Activated effector memory CD4-positive, alpha-beta T cell treated with anti-CD3 and anti-CD28 coated beads, Interleukin-2, amount 50 U/mL, for 16 hours (primary cell): ENCODE results near the gene QRFP.
"Not testable (repeated sequence)": the region's sequence is repeated elsewhere in the genome, so short reads cannot be mapped to it uniquely, and the experiment has no call there.

Experiments
- DNase-seq: peaks from one replicate; pipeline ENCODE4 v3.0.0-alpha.2; 2020

QRFP gene

GRCh38 chr9:130918826-130919558 is 22.4 kb upstream of the QRFP start:
- no peak for DNase-seq

- DNase-seq, result no peak
These were observed 21.7 kb upstream of the QRFP start for GRCh38 chr9:130918101-130918825.

GRCh38 chr9:130917168-130917960 is 20.8 kb upstream of the QRFP start:
- DNase-seq, result no peak

- DNase-seq, result no peak
These were observed 18.5 kb upstream of the QRFP start for GRCh38 chr9:130915096-130915447.

- no peak for DNase-seq
These were observed 17.9 kb upstream of the QRFP start for GRCh38 chr9:130914417-130915095.

- no peak for DNase-seq
These were observed 17.2 kb upstream of the QRFP start for GRCh38 chr9:130913599-130914416.

GRCh38 chr9:130912932-130913598 is 16.5 kb upstream of the QRFP start:
- no peak for DNase-seq

GRCh38 chr9:130911254-130912049 is 14.8 kb upstream of the QRFP start:
- no peak for DNase-seq

GRCh38 chr9:130910670-130911069 is 14.1 kb upstream of the QRFP start:
- DNase-seq, result not testable (repeated sequence)

- DNase-seq, result not testable (repeated sequence)
These were observed 13.4 kb upstream of the QRFP start for GRCh38 chr9:130910041-130910440.

- DNase-seq, result no peak
These were observed 12.3 kb upstream of the QRFP start for GRCh38 chr9:130908878-130909355.

- DNase-seq, result no peak
These were observed 11.7 kb upstream of the QRFP start for GRCh38 chr9:130908146-130908877.

- DNase-seq, result no peak
These were observed 10.3 kb upstream of the QRFP start for GRCh38 chr9:130906735-130907416.

GRCh38 chr9:130905902-130906734 is 9.5 kb upstream of the QRFP start:
- DNase-seq, result no peak

GRCh38 chr9:130905125-130905901 is 8.7 kb upstream of the QRFP start:
- DNase-seq, result no peak

- no peak for DNase-seq
These were observed 7.7 kb upstream of the QRFP start for GRCh38 chr9:130904070-130905044.
